HEK293T (cell line): ENCODE data around the gene ITSN1.

Experiments
- ARNT ChIP-seq: fragments of 450-650 bp; IDR thresholded peaks from 2 replicates; pipeline ENCODE4 v1.6.1; 2017; ENCODE audit warnings: mild to moderate bottlenecking
- CTBP1 ChIP-seq: fragments of 450-650 bp; IDR thresholded peaks from 2 replicates; pipeline ENCODE4 v1.6.1; 2016; ENCODE audit warnings: borderline replicate concordance
- ELF4 ChIP-seq: fragments of 450-650 bp; IDR thresholded peaks from 2 replicates; pipeline ENCODE4 v1.6.1; 2017; ENCODE audit warnings: antibody characterized with exemption
- FOXA1 ChIP-seq: fragments of 450-650 bp; IDR thresholded peaks from 2 replicates; pipeline ENCODE4 v1.6.1; 2016; ENCODE audit warnings: mild to moderate bottlenecking
- FOXK2 ChIP-seq: fragments of 450-650 bp; IDR thresholded peaks from 2 replicates; pipeline ENCODE4 v1.6.1; 2016; ENCODE audit warnings: mild to moderate bottlenecking
- FOXM1 ChIP-seq: fragments of 450-650 bp; IDR thresholded peaks from 2 replicates; pipeline ENCODE4 v1.6.1; 2017; ENCODE audit warnings: mild to moderate bottlenecking, borderline replicate concordance
- HDGF ChIP-seq: fragments of 450-650 bp; IDR thresholded peaks from 2 replicates; pipeline ENCODE4 v1.6.1; 2017; ENCODE audit warnings: antibody characterized with exemption, borderline replicate concordance
- NFRKB ChIP-seq: fragments of 450-650 bp; IDR thresholded peaks from 2 replicates; pipeline ENCODE4 v1.6.1; 2016; ENCODE audit warnings: mild to moderate bottlenecking, moderate library complexity
- TARDBP ChIP-seq: fragments of 450-650 bp; IDR thresholded peaks from 2 replicates; pipeline ENCODE4 v1.6.1; 2016
- TF ChIP-seq, protein P1 (sequence below): fragments of 450-650 bp; IDR thresholded peaks from 2 replicates; pipeline ENCODE4 v1.6.1; 2016

DNA sequence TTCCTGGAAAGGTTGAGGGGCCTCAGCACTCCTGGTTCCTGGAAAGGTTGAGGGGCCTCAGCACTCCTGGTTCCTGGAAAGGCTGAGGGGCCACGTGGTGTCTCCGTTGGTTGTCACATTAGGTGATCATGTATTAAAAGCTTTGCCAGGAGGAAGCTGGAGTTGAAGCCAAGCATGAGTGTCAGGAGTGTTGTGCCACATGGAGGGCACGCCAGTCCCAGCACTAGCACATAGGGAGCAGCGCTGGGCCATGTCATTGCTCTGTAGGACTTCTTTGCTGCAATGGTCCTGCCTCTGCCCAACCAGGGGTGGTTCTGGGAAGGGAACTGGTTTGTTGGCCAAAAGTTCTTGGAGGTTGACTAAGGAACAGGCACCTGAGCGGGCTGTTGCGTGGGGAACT is 260.0 kb downstream of the ITSN1 start:
- no peak for TF ChIP-seq CTBP1
- TF ChIP-seq FOXK2: no peak
- TF ChIP-seq FOXA1: no peak
- no peak for TF ChIP-seq FOXM1
- no peak for TF ChIP-seq ARNT
- no peak for TF ChIP-seq NFRKB
- no peak for TF ChIP-seq HDGF
- TF ChIP-seq, protein P1, sequence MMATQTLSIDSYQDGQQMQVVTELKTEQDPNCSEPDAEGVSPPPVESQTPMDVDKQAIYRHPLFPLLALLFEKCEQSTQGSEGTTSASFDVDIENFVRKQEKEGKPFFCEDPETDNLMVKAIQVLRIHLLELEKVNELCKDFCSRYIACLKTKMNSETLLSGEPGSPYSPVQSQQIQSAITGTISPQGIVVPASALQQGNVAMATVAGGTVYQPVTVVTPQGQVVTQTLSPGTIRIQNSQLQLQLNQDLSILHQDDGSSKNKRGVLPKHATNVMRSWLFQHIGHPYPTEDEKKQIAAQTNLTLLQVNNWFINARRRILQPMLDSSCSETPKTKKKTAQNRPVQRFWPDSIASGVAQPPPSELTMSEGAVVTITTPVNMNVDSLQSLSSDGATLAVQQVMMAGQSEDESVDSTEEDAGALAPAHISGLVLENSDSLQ: no peak
- no peak for TF ChIP-seq ELF4
- no peak for TF ChIP-seq TARDBP
